Measurements from ENCODE around the gene GFRA1.

The GFRA1 gene

DNA sequence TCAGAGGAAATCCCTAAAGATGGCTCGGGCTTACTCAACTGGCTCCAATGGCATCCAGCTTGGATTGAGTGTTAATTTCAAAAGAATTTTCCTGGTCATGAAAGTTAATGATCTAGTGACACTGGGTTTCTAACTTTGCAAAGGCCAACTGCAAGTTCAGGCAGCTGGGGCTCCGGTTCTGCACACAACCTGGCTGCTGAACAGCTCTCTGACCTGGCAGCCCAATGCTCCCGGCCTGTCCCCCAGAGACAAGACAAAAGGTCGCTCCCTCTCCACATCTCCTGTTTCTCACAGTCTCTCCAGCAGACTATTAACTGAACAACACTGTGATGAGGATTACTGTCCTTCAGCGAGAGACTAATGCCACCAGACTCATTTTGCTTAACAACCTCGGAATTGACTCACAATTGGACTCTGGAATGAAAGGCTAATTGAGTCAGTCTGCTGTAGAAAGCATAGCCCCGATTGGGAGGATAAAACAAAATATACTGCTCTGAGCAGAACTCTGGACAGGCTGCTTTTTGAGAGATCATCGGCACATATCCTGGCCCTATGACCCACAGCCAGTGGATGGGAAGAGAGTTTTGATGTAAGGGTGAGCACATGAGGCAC, 174.5 kb downstream of the GFRA1 start:
- DNase-seq, result no peak

DNA sequence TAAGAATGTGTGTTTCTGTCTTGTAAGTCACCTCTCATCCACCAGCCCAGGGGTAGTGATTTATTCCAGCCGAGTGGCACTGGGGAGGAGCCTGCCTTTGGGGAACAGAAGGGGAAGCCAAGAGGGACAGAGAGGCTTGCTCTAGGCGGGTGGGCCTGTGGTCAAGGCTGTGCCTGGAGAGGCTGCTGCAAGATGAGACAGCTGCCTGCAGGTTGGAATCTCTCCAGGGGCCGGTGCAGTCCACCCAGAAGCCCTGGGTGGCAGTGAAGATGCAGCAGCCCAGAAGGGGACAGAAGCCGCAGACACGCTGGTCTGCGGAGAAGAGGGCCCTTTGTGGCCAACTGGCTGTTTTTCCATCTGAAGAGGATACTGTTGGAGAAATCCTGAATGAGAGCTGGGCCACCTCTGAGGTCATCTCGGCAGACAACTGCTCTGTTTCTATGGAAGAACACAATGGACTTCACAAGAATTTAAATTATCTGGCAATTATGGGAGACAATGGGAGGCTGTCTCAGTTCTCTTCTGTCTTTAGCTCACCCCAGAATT, 175.7 kb downstream of the GFRA1 start:
- DNase-seq, result no peak

DNA sequence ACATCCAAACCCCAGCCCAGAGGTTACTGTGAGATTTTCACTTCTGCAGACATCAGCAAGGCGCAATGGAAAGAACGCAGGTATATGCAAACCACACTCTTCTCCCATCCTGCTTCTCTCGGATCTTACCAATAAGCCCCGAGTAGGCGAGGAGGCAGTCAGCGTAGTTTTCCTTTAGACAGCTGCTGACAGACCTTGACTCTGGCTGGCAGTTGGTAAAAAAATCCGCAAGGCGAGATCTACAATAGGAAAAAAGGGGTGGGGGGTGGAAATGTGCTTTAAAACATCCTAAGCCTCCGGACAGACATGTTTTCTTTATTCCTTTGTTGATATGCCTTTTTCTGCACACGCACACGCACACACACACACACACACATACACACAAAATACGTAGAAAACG, 176.5 kb downstream of the GFRA1 start:
- no peak for DNase-seq

DNA sequence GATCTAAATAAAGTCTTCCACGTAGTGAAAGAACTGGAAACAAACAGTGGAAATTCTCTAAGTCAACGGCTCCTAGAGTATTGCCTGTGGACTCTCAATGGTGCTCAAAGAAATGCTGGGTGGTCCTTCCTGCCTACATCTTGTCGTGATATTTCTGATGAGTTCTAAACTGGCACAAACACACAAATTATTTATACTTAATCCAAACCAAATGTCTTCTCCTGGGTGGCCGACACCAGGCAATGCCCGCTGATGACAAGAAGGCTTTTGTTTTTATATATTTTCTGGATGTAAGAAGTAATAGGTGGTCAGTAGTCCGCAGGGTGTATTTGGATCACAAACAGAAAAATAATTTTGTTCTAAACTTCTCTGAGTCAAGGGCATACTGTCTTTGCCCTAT, 178.7 kb downstream of the GFRA1 start:
- no peak for DNase-seq

DNA sequence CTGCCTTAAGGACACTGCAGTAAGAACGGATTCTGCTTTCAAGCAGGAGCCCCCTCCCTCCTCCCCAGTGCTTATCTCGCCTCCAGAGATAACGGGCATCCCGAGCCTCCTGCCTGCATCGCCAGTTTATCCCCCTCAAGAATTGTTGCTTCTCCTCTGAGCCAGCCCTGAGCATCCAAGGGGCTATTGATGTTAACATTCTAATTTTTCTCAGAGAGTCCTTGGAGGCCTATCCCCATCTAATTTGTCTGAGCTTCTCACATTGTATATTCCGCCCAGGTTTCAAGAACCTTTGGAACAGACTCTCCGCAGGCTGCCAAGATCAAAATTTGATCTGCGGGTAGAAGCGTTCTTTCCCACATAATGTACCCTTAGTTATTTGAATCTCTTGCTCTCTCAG, 180.0 kb downstream of the GFRA1 start:
- no peak for DNase-seq

GRCh38 chr10:116088985-116089384, 184.0 kb downstream of the GFRA1 start:
- DNase-seq, result no peak

DNA sequence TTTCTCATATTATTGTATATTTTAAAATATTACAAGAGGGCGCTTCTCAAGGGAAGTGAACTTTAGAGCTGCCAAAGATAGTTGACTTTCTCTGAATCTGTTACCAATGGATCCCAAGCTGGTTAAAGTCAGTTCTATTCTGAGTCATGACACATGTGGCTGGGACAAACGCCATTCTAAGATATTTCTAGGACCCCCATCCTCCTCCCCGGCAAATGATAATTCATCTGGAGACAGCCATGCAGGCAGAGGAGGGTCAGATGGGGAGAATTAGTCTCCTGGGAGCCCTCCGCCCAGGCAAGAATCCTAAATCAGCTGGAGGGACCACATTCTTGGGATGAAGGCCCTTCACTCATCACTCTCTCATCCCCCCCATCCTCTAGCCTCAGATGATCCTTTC, 187.7 kb downstream of the GFRA1 start:
- DNase-seq, result no peak

GRCh38 chr10:116084161-116084560, 188.8 kb downstream of the GFRA1 start:
- DNase-seq, result no peak

- no peak for DNase-seq
These were observed 189.7 kb downstream of the GFRA1 start for GRCh38 chr10:116083226-116083762.

DNA sequence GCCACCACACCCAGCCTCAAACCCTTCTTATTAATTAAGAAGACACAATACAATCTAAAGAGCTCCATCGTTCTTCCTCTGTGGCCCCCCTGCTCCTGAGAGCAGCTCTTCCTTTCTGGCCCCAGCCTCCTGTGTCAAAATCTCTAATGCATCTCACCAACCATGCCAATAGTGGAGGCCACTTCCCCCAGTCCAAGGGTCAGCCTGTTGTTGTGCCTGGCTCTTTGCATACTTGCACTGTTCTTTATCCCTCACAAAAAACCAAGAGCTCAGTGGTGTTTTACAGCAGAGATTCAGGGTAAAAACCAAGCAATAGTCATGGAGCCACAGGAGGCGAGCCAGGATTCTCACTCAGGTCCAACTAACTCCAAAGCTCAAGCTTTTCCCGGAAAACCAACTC, 190.2 kb downstream of the GFRA1 start:
- no peak for DNase-seq

DNA sequence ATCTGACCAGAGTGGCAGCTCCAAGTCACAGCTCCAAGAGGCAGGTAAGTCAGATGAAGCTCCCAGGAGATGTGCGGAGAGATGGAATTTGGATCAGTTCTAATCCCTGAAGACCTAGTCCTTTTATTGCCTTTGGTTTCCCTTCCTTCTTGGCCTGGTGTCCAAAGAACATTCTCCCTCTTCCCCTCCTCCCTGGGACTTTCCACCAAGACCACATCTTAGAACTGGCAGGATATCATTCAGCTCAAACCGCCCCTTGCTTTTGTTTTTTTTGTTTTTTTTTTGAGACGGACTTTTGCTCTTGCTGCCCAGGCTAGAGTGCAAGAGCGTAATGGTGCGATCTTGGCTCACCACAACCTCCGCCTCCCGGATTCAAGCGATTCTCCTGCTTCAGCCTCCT, 190.8 kb downstream of the GFRA1 start:
- no peak for DNase-seq

- DNase-seq, result no peak
These were observed 192.5 kb downstream of the GFRA1 start for GRCh38 chr10:116080553-116080952.

DNA sequence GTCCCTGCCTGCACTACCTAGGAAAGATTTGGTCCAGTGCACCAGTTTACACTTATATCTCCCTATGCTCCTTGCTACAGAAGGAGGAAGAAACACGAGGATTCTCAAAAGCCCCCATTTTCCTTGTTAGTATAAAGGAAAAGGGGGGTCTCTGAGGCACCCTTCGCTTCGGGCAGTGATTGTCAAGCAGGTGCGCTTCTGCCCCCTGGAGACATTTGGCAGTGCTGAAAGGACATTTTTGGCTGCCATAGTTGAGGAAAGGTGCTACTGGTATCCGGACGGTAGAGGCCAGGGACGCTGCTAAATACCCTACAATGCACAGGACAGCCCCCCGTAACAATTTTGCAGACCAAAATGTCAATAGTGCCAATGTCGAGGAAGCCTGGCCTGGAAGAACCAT, 193.7 kb downstream of the GFRA1 start:
- no peak for DNase-seq

DNA sequence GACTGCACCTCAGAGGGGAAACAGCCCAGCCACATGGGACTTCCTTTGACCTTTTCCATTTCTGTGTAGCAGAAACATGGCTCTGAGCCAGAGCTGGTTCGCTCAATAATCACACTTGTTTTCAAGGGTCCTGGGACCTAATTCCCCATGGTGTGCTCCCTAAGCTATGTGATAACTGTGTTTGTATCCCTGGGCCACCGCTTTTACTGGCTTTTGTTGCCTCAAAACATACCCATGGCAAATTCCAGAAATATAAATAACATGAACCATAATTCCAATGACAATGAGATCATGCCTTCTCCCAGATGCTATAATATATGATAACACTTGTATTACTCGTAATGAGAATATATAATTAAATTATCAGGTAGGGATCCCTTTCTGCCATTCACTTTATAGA, 196.4 kb downstream of the GFRA1 start:
- no peak for DNase-seq

DNA sequence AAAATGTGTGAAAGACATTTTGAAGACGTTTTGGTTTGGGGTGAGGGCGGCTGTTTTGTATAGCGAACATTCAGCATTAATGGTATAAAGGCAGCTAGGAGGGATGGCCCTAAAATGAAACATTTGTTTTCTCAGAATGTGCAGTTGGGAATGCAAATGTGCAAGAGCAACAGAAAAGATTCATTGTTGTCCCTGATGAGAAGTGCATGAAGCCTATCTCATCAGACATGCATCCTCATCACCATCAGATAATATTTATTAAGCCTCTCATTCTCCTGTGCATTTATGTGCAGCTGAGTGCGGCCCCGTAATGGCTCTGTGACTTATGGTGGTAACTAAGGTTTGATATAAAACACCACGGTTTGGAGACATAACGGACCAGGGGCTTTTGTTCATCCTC, 199.5 kb downstream of the GFRA1 start:
- no peak for DNase-seq

DNA sequence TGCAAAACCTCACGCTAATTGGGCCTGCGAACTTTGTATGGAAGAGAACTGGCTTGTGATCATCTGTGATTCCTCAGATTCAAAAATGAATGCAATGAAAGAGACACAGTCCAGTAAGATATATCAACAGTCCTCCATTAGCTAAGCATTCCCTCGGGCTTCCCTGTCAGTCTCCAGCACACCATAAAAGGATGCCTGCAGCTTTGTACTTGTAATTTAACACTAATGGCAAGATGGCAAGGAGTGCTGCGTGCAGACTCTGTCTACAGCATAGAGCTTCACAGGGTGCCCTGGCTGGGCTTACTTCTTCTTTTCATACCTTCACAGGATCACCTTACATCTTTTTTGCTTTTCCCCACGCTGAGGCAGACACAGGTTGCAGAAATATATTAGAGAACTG, 200.0 kb downstream of the GFRA1 start:
- DNase-seq, result no peak

GRCh38 chr10:116071453-116072148, 201.4 kb downstream of the GFRA1 start:
- no peak for DNase-seq

DNA sequence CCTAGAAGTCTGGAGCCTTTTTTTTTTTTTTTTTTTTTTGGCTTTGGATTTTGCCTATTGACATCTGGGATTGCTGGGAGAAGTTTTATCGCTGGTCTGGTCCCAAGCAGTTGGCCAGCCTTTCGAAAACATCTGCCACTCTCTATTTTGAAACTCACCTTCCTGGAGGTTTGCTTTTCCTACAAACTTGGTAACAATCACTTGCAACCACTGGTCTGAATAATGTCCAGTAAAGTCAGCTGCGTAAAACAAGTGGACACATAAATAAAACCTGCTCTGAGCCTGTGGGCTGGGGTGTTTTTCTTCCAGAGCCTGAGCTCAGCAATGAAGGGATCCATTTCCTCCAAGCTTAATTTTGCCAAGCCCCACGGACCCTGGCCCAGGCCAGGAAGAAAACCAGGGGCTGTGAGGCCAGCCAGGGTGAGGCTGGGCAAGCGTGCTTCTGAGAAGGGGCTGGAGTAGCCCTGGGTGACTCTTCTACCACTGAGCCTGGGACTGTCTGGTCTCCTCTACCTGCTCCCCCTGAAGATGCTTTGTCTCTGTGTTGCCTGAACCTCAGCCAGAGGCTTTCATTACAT, 202.2 kb downstream of the GFRA1 start:
- no peak for DNase-seq

DNA sequence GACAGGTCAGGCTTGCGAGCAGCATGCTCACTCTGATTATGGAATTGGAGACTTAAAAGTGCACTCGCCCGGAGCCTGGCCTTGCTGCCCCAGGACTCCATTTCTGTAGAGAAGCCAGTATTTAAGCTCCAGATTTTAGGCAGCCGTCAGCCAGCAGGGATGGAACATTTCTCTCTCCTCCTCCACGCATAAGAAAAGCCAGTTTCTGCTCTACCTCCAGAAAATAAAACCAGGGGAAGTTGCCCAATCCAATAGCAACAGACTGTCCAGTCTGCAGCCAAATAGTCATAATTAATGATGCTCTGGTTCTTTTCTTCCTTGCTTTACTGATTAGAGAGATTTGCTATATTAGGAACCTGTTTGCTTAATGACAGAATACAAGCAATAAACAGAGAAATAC, 203.2 kb downstream of the GFRA1 start:
- no peak for DNase-seq

- no peak for DNase-seq
These were observed 205.2 kb downstream of the GFRA1 start for GRCh38 chr10:116067825-116068224.

DNA sequence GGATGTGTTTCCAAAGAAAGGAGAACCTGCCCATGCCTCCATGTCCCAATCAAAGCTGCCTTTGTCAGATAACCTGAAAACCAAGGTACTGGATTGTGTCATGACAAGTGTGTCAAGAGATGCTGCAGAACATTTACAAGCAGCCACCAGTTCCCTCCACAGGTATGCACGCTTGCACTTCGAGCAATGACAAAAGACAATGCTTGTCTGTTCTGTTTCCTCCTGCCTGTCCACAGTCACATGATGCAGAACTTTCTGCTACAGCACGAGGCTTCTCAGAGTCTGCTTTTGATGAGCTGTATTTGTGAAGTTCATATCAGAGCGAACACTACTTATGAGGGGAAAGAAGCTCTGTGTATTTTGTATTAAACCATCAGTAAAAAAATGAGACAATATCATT, 209.9 kb downstream of the GFRA1 start:
- DNase-seq, result no peak

DNA sequence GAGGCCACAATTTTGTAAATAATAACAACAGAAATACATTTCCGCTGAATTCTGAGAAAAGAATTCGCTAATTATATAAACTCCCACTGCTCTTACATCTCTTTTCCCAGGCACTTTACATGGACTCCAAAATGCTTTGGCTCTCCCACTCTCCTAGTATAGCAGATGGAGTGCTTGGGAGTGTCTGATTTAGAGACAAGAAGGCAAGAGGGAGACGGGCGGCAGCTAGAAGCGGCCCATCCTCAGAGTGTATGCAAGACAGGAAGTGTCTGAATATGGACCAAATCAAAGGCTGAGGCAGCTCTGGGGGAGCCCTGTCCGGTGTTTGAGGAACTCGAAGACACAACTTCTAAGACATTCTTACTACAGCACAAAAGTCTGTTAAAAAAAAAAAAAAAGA, 212.1 kb downstream of the GFRA1 start:
- no peak for DNase-seq

GRCh38 chr10:116059320-116059719, 213.7 kb downstream of the GFRA1 start:
- DNase-seq, result no peak
